ENCODE measurements around the gene ENAM. TPM values are rescaled to one million over a fixed set of nuclear protein-coding genes. Genes with fewer than 3 reads are reported as not detected.
"Not testable (repeated sequence)": the region's sequence is repeated elsewhere in the genome, so short reads cannot be mapped to it uniquely, and the experiment has no call there.

The ENAM gene
- total and polyA plus RNA-seq, 9 of the 15 experiments (the other 6 are each of a cell fraction or from before 2014, with no cell fraction given): 0.04 to 0.09 (median 0.04) TPM; not detected in 6

GRCh38 chr4:70682142-70682541, 53.6 kb downstream of the ENAM start:
- POLR2A ChIA-PET; H3K9me3 ChIP-seq (replicated peaks; ENCODE audit: control insufficient read depth, insufficient read depth, low read depth, low read length); H3K27ac ChIP-seq (ENCODE audit: extremely low read depth, low read depth, low read length); H3K4me3 ChIP-seq; in situ Hi-C loops (cut with MboI); H3K4me2 ChIP-seq (ENCODE audit: insufficient read depth, low read length); intact Hi-C loops (cut with micrococcal nuclease); BruUV-seq (replicated peaks); H3K9ac ChIP-seq (ENCODE audit: insufficient read depth in 1 of 2, low read depth in 2 of 2, low read length in 2 of 2); H2AFZ ChIP-seq (ENCODE audit: low read depth, low read length); H3K79me2 ChIP-seq (ENCODE audit: control insufficient read depth, insufficient read depth, low read length); H3K9me1 ChIP-seq (ENCODE audit: control insufficient read depth, insufficient read depth, low read length); ATAC-seq; H3K27me3 ChIP-seq (ENCODE audit: control insufficient read depth in 2 of 2, insufficient read depth in 2 of 2, low read length in 2 of 2); H4K20me1 ChIP-seq (replicated peaks; ENCODE audit: control insufficient read depth, insufficient read depth, low read length); H3K4me1 ChIP-seq (replicated peaks in 1 of 2; ENCODE audit: control insufficient read depth in 2 of 2, insufficient read depth in 2 of 2, low read length in 2 of 2); CTCF ChIA-PET (ENCODE audit: low intra/inter-chr PET ratio); H3K36me3 ChIP-seq (ENCODE audit: control insufficient read depth, insufficient read depth, low read length); FAIRE-seq; DNase-seq (ENCODE audit: extremely low read depth in 1 of 4, low spot score in 3 of 4): not testable (repeated sequence)
- WGBS (ENCODE audit: insufficient coverage, low coverage, missing lambda C conversion rate): 48% methylated on average over 3 of the region's 3 CpGs
- TF ChIP-seq RBM25 (IDR thresholded peaks at IDR 0.05; ENCODE audit: low read depth, low read length, severe bottlenecking) (peak; percentile 20), KDM1A (IDR thresholded peaks at IDR 0.05) (peak; percentile 14 to 58; a peak in 2 of 4 replicates), BCOR (IDR thresholded peaks at IDR 0.05) (peak; percentile 70), ZNF146 (CRISPR knock-in tag; IDR thresholded peaks at IDR 0.05; ENCODE audit: unreplicated experiment) (peak; percentile 96)

GRCh38 chr4:70687392-70687791, 58.8 kb downstream of the ENAM start:
- CTCF ChIA-PET (ENCODE audit: low intra/inter-chr PET ratio): interaction anchor here (0.7 kb wide), 1 partner anchor 239 kb away, joined by 5 read pairs; no protein-coding TSS in a partner anchor
- no TSS peak for BruUV-seq (replicated peaks)
- intact Hi-C loops (cut with micrococcal nuclease): loop anchor here (5.0 kb wide), 1 partner anchor 35 kb away; no protein-coding TSS in a partner anchor
- FAIRE-seq: no peak
- Histone ChIP-seq H3K9me3 (replicated peaks; ENCODE audit: control insufficient read depth, insufficient read depth, low read depth, low read length) (no peaks in the 10 kb centered on the region), H3K4me3 (peak overlapping the region; percentile 76), H3K27ac (ENCODE audit: extremely low read depth, low read depth, low read length) (peak overlapping the region; percentile 82), H3K27me3 (ENCODE audit: control insufficient read depth in 2 of 2, insufficient read depth in 2 of 2, low read length in 2 of 2) (no peaks in the 10 kb centered on the region), H3K4me1 (replicated peaks in 1 of 2; ENCODE audit: control insufficient read depth in 2 of 2, insufficient read depth in 2 of 2, low read length in 2 of 2) (peaks cover 7 to 12% of the 10 kb centered on the region in 2 experiments), H3K9me1 (ENCODE audit: control insufficient read depth, insufficient read depth, low read length) (no peaks in the 10 kb centered on the region), H3K79me2 (ENCODE audit: control insufficient read depth, insufficient read depth, low read length) (peaks cover 40% of the 10 kb centered on the region), H4K20me1 (replicated peaks; ENCODE audit: control insufficient read depth, insufficient read depth, low read length) (peaks cover 14% of the 10 kb centered on the region; the same call in 1 of the 2 replicates), H2AFZ (ENCODE audit: low read depth, low read length) (peak overlapping the region; percentile 96), H3K9ac (ENCODE audit: insufficient read depth in 1 of 2, low read depth in 2 of 2, low read length in 2 of 2) (peak overlapping the region; percentile 90 to 96), H3K36me3 (ENCODE audit: control insufficient read depth, insufficient read depth, low read length) (peaks cover 22% of the 10 kb centered on the region), H3K4me2 (ENCODE audit: insufficient read depth, low read length) (peak overlapping the region; percentile 100)
- POLR2A ChIA-PET: interaction anchor here (0.7 to 1.4 kb wide), 2 partner anchors 10 to 14 kb away, joined by 3 to 4 read pairs; no protein-coding TSS in a partner anchor
- ATAC-seq: no peak
- peak in 1 of 4 experiments; percentile 15 for DNase-seq (ENCODE audit: extremely low read depth in 1 of 4, low spot score in 3 of 4)
- 74% methylated on average over 12 of the region's 13 CpGs for WGBS (ENCODE audit: insufficient coverage, low coverage, missing lambda C conversion rate)
- in situ Hi-C loops (cut with MboI): no loop called here
- TF ChIP-seq, protein P1, sequence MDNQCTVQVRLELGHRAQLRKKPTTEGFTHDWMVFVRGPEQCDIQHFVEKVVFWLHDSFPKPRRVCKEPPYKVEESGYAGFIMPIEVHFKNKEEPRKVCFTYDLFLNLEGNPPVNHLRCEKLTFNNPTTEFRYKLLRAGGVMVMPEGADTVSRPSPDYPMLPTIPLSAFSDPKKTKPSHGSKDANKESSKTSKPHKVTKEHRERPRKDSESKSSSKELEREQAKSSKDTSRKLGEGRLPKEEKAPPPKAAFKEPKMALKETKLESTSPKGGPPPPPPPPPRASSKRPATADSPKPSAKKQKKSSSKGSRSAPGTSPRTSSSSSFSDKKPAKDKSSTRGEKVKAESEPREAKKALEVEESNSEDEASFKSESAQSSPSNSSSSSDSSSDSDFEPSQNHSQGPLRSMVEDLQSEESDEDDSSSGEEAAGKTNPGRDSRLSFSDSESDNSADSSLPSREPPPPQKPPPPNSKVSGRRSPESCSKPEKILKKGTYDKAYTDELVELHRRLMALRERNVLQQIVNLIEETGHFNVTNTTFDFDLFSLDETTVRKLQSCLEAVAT (IDR thresholded peaks at IDR 0.05): 0 out of 4 replicates have a peak, but pooled peaks of 1 of the 2 experiments have one; percentile 54
- TF ChIP-seq, protein P2, sequence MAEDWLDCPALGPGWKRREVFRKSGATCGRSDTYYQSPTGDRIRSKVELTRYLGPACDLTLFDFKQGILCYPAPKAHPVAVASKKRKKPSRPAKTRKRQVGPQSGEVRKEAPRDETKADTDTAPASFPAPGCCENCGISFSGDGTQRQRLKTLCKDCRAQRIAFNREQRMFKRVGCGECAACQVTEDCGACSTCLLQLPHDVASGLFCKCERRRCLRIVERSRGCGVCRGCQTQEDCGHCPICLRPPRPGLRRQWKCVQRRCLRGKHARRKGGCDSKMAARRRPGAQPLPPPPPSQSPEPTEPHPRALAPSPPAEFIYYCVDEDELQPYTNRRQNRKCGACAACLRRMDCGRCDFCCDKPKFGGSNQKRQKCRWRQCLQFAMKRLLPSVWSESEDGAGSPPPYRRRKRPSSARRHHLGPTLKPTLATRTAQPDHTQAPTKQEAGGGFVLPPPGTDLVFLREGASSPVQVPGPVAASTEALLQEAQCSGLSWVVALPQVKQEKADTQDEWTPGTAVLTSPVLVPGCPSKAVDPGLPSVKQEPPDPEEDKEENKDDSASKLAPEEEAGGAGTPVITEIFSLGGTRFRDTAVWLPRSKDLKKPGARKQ (CRISPR knock-in tag; IDR thresholded peaks at IDR 0.05): no peak
- TF ChIP-seq ZNF766 (CRISPR knock-in tag; conservative IDR thresholded peaks at IDR 0.05) (0 out of 2 replicates have a peak, but pooled peaks have one; percentile 2), ZBTB33 (CRISPR knock-in tag; IDR thresholded peaks at IDR 0.05) (peak; percentile 96), NR3C1 (CRISPR knock-in tag; IDR thresholded peaks at IDR 0.05) (no peak)

Measured in K562 (cell line).